HEK293 (cell line): Measurements from ENCODE around the gene PSMD8.

Experiments
- MYNN ChIP-seq: fragments of 450-650 bp; formaldehyde crosslinking; IDR thresholded peaks from 2 replicates; pipeline ENCODE4 v1.5.1; 2016; ENCODE audit warnings: missing biosample characterization, missing genetic modification characterization, borderline replicate concordance
- YY1 ChIP-seq: fragments of 450-650 bp; formaldehyde crosslinking; IDR thresholded peaks from 2 replicates; pipeline ENCODE4 v1.5.1; 2018; ENCODE audit warnings: missing biosample characterization, missing genetic modification characterization
- ZNF138 ChIP-seq: fragments of 450-650 bp; formaldehyde crosslinking; IDR thresholded peaks from 2 replicates; pipeline ENCODE4 v1.5.1; 2016; ENCODE audit warnings: missing biosample characterization, missing genetic modification characterization, borderline replicate concordance
- ZNF561 ChIP-seq: fragments of 450-650 bp; IDR thresholded peaks from 2 replicates; pipeline ENCODE4 v1.5.1; 2018; ENCODE audit warnings: missing biosample characterization, missing genetic modification characterization, borderline replicate concordance
- TF ChIP-seq, protein P1 (sequence below): fragments of 450-650 bp; formaldehyde crosslinking; IDR thresholded peaks from 2 replicates; pipeline ENCODE4 v1.5.1; 2016; ENCODE audit warnings: missing biosample characterization, missing genetic modification characterization
- TF ChIP-seq, protein P2 (sequence below): fragments of 450-650 bp; formaldehyde crosslinking; IDR thresholded peaks from 2 replicates; pipeline ENCODE4 v1.5.1; 2016; ENCODE audit warnings: missing biosample characterization, missing genetic modification characterization
- TF ChIP-seq, protein P3 (sequence below): fragments of 450-650 bp; formaldehyde crosslinking; optimal IDR thresholded peaks from 2 replicates; pipeline ENCODE3; 2016; ENCODE audit warnings: missing biosample characterization, mild to moderate bottlenecking, missing genetic modification characterization
- TF ChIP-seq, protein P4 (sequence below): fragments of 450-650 bp; formaldehyde crosslinking; IDR thresholded peaks from 2 replicates; pipeline ENCODE4 v1.5.1; 2016; ENCODE audit warnings: missing biosample characterization, missing genetic modification characterization
- TF ChIP-seq, protein P5 (sequence below): fragments of 450-650 bp; formaldehyde crosslinking; IDR thresholded peaks from 2 replicates; pipeline ENCODE4 v1.5.1; 2016; ENCODE audit warnings: missing biosample characterization, missing genetic modification characterization, low read depth

DNA sequence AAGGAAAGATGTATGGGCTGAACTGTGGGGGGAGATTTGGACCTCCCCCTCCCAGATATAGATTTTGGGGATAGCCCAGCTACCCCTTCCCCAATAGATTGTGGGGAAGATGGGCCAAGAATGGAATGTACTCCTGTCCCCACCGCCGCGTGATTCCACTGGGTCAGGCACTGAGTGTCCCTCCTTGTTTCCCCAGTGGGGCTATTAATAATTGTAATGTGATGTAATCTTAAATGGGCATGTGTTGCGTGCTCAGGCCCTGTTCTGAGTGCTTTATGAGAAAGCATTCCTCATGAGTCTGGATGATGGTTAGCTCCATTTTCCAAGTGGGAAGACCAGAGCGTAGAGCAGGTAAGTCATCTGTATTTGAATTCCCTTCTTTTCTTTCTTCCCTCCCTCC, 1.4 kb downstream of the PSMD8 start:
- no peak for TF ChIP-seq YY1 (tag by site-specific recombination)
- TF ChIP-seq, protein P1, sequence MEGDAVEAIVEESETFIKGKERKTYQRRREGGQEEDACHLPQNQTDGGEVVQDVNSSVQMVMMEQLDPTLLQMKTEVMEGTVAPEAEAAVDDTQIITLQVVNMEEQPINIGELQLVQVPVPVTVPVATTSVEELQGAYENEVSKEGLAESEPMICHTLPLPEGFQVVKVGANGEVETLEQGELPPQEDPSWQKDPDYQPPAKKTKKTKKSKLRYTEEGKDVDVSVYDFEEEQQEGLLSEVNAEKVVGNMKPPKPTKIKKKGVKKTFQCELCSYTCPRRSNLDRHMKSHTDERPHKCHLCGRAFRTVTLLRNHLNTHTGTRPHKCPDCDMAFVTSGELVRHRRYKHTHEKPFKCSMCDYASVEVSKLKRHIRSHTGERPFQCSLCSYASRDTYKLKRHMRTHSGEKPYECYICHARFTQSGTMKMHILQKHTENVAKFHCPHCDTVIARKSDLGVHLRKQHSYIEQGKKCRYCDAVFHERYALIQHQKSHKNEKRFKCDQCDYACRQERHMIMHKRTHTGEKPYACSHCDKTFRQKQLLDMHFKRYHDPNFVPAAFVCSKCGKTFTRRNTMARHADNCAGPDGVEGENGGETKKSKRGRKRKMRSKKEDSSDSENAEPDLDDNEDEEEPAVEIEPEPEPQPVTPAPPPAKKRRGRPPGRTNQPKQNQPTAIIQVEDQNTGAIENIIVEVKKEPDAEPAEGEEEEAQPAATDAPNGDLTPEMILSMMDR (tag by site-specific recombination) = no peak
- TF ChIP-seq, protein P2, sequence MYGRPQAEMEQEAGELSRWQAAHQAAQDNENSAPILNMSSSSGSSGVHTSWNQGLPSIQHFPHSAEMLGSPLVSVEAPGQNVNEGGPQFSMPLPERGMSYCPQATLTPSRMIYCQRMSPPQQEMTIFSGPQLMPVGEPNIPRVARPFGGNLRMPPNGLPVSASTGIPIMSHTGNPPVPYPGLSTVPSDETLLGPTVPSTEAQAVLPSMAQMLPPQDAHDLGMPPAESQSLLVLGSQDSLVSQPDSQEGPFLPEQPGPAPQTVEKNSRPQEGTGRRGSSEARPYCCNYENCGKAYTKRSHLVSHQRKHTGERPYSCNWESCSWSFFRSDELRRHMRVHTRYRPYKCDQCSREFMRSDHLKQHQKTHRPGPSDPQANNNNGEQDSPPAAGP (tag by site-specific recombination) = no peak
- TF ChIP-seq, protein P3, sequence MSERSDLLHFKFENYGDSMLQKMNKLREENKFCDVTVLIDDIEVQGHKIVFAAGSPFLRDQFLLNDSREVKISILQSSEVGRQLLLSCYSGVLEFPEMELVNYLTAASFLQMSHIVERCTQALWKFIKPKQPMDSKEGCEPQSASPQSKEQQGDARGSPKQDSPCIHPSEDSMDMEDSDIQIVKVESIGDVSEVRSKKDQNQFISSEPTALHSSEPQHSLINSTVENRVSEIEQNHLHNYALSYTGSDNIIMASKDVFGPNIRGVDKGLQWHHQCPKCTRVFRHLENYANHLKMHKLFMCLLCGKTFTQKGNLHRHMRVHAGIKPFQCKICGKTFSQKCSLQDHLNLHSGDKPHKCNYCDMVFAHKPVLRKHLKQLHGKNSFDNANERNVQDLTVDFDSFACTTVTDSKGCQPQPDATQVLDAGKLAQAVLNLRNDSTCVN (tag by site-specific recombination) = no peak
- TF ChIP-seq MYNN (tag by site-specific recombination) = no peak
- no peak for TF ChIP-seq ZNF138 (tag by site-specific recombination)
- 0 out of 2 replicates have a peak, but pooled peaks have one; percentile 7 for TF ChIP-seq ZNF561
- TF ChIP-seq, protein P4, sequence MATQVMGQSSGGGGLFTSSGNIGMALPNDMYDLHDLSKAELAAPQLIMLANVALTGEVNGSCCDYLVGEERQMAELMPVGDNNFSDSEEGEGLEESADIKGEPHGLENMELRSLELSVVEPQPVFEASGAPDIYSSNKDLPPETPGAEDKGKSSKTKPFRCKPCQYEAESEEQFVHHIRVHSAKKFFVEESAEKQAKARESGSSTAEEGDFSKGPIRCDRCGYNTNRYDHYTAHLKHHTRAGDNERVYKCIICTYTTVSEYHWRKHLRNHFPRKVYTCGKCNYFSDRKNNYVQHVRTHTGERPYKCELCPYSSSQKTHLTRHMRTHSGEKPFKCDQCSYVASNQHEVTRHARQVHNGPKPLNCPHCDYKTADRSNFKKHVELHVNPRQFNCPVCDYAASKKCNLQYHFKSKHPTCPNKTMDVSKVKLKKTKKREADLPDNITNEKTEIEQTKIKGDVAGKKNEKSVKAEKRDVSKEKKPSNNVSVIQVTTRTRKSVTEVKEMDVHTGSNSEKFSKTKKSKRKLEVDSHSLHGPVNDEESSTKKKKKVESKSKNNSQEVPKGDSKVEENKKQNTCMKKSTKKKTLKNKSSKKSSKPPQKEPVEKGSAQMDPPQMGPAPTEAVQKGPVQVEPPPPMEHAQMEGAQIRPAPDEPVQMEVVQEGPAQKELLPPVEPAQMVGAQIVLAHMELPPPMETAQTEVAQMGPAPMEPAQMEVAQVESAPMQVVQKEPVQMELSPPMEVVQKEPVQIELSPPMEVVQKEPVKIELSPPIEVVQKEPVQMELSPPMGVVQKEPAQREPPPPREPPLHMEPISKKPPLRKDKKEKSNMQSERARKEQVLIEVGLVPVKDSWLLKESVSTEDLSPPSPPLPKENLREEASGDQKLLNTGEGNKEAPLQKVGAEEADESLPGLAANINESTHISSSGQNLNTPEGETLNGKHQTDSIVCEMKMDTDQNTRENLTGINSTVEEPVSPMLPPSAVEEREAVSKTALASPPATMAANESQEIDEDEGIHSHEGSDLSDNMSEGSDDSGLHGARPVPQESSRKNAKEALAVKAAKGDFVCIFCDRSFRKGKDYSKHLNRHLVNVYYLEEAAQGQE (tag by site-specific recombination) = no peak
- TF ChIP-seq, protein P5, sequence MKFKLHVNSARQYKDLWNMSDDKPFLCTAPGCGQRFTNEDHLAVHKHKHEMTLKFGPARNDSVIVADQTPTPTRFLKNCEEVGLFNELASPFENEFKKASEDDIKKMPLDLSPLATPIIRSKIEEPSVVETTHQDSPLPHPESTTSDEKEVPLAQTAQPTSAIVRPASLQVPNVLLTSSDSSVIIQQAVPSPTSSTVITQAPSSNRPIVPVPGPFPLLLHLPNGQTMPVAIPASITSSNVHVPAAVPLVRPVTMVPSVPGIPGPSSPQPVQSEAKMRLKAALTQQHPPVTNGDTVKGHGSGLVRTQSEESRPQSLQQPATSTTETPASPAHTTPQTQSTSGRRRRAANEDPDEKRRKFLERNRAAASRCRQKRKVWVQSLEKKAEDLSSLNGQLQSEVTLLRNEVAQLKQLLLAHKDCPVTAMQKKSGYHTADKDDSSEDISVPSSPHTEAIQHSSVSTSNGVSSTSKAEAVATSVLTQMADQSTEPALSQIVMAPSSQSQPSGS (tag by site-specific recombination) = peak; percentile 75
